ENCODE results near the gene ALDH5A1. TPM values are rescaled to one million over a fixed set of nuclear protein-coding genes. Genes with fewer than 3 reads are reported as not detected.

Gene ALDH5A1
- total and polyA plus RNA-seq, 10 of the 15 experiments (the other 5 are each of a cell fraction or from before 2014, with no cell fraction given): 2.6 to 13.8 (median 9.3) TPM

DNA sequence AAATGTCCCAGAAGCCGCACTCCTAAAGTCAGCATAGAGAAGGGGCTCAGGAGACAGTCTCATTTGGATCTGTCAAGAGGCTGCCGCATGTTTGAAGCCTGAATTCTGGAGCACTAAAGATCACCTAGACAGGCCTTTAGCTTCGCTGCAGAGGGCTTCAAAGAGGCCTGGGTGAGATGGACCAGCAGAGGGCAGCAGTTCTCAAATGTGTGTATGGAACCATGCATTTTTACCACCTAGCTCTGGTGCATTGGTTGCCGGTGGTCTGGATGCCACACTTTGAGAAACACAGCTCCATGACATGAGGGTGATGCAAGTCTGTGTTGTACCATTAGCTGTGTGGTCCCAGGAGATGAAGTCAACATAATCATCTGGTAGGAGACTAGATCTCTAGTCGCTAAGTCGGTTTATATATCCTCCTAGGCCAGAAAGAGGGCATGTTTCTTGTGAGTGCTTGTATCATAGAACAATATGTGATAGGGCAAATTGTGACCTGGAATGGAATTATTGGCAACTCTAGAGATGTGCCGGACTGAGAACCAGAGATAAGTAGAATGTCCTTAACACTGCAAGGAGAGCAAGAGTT, 86.4 kb downstream of the ALDH5A1 start (continued):
- TF ChIP-seq SUZ12 (IDR thresholded peaks at IDR 0.05; ENCODE audit: unreplicated experiment): no peak
- TF ChIP-seq CHD4 (IDR thresholded peaks at IDR 0.05): no peak
- TF ChIP-seq, protein P1, sequence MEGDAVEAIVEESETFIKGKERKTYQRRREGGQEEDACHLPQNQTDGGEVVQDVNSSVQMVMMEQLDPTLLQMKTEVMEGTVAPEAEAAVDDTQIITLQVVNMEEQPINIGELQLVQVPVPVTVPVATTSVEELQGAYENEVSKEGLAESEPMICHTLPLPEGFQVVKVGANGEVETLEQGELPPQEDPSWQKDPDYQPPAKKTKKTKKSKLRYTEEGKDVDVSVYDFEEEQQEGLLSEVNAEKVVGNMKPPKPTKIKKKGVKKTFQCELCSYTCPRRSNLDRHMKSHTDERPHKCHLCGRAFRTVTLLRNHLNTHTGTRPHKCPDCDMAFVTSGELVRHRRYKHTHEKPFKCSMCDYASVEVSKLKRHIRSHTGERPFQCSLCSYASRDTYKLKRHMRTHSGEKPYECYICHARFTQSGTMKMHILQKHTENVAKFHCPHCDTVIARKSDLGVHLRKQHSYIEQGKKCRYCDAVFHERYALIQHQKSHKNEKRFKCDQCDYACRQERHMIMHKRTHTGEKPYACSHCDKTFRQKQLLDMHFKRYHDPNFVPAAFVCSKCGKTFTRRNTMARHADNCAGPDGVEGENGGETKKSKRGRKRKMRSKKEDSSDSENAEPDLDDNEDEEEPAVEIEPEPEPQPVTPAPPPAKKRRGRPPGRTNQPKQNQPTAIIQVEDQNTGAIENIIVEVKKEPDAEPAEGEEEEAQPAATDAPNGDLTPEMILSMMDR (IDR thresholded peaks at IDR 0.05 in 2 of 3, conservative IDR thresholded peaks at IDR 0.05 in 1 of 3; ENCODE audit: control insufficient read depth in 2 of 3, extremely low read depth in 1 of 3, insufficient read depth in 1 of 3, low read depth in 3 of 3, low read length in 3 of 3): peak; percentile 79 to 89 (median 86)
- TF ChIP-seq, protein P2, sequence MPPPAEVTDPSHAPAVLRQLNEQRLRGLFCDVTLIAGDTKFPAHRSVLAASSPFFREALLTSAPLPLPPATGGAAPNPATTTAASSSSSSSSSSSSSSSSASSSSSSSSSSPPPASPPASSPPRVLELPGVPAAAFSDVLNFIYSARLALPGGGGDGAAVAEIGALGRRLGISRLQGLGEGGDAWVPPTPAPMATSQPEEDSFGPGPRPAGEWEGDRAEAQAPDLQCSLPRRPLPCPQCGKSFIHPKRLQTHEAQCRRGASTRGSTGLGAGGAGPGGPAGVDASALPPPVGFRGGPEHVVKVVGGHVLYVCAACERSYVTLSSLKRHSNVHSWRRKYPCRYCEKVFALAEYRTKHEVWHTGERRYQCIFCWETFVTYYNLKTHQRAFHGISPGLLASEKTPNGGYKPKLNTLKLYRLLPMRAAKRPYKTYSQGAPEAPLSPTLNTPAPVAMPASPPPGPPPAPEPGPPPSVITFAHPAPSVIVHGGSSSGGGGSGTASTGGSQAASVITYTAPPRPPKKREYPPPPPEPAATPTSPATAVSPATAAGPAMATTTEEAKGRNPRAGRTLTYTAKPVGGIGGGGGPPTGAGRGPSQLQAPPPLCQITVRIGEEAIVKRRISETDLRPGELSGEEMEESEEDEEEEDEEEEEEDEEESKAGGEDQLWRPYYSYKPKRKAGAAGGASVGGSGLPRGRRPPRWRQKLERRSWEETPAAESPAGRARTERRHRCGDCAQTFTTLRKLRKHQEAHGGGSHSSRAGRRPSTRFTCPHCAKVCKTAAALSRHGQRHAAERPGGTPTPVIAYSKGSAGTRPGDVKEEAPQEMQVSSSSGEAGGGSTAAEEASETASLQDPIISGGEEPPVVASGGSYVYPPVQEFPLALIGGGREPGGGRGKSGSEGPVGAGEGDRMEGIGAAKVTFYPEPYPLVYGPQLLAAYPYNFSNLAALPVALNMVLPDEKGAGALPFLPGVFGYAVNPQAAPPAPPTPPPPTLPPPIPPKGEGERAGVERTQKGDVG (CRISPR knock-in tag; IDR thresholded peaks at IDR 0.05): no peak
- TF ChIP-seq, protein P3, sequence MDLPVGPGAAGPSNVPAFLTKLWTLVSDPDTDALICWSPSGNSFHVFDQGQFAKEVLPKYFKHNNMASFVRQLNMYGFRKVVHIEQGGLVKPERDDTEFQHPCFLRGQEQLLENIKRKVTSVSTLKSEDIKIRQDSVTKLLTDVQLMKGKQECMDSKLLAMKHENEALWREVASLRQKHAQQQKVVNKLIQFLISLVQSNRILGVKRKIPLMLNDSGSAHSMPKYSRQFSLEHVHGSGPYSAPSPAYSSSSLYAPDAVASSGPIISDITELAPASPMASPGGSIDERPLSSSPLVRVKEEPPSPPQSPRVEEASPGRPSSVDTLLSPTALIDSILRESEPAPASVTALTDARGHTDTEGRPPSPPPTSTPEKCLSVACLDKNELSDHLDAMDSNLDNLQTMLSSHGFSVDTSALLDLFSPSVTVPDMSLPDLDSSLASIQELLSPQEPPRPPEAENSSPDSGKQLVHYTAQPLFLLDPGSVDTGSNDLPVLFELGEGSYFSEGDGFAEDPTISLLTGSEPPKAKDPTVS (IDR thresholded peaks at IDR 0.05; ENCODE audit: low read depth, low read length): no peak
